Measurements from ENCODE around the gene ARAP1. TPM values are rescaled to one million over a fixed set of nuclear protein-coding genes. Genes with fewer than 3 reads are reported as not detected.

The ARAP1 gene
- total RNA-seq, 1 donor from 2014 or later, result 95.2 TPM

DNA sequence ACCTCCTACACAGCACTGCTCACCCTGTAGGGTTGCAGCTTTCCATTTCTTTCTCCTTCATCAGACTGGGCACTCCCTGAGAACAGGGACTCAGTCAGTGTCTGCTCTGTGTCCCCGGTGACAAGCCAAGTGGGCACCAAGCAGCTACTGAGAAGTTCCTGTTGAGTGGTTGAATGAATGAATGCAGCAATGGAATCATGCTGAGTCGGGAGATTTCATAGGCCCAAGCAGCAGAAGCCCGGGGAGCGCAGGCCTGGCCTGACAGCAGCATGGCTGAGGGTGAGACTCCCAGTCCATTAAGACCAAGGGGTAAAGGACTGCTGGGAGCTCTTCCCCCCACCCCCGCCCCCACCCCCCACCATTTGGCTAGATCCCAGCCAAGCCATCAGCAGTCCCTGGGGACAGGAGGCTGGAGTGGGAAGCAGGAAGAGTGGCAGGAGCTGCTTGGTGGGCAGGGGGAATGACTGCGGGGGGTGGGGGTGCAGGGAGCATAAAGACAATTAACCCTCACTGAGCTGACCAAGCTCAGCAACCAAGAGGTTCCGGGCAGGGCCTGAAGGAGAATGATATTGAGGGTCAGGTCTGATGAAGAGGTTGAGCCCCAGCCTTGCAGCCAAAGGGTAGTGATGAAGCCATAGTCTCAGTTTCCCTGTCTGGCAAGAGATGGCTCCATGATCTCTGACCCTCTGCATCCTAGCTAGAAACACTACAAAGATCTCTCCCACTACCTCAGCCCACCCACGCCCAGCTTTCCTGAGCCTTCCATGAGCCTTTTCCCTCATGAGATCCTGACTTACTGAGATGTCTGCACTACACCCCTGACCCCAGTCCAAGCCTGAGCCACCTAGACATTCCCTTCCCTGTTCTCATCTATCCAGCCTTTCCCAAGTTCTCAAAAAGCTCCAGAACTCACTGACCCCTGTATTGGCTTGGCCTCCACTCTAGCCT lies 80.8 kb downstream of the ARAP1 start:
- H3K9me3 Mint-ChIP-seq, result peaks cover 8% of the 10 kb centered on the region
- peaks cover 15% of the 10 kb centered on the region for H3K4me1 Mint-ChIP-seq (ENCODE audit: low read depth)
- H3K27me3 Mint-ChIP-seq (ENCODE audit: low read depth), result peaks cover 49% of the 10 kb centered on the region
- H3K4me3 Mint-ChIP-seq (ENCODE audit: low read depth), result no peak overlapping the region
- H3K36me3 Mint-ChIP-seq (ENCODE audit: low read depth), result no peaks in the 10 kb centered on the region
- no peak for DNase-seq (ENCODE audit: low spot score)
- H3K27ac Mint-ChIP-seq, result no peak overlapping the region
- intact Hi-C loops (cut with micrococcal nuclease), result no loop called here

GRCh38 chr11:72670041-72670440 lies 82.2 kb downstream of the ARAP1 start:
- H3K27me3 Mint-ChIP-seq (ENCODE audit: low read depth), result peaks cover 38% of the 10 kb centered on the region

GRCh38 chr11:72669527-72669926 lies 82.7 kb downstream of the ARAP1 start:
- Mint-ChIP-seq H3K4me1 (ENCODE audit: low read depth) (peaks cover 15% of the 10 kb centered on the region), H3K27ac (no peak overlapping the region), H3K4me3 (ENCODE audit: low read depth) (no peak overlapping the region), H3K36me3 (ENCODE audit: low read depth) (no peaks in the 10 kb centered on the region), H3K9me3 (peaks cover 8% of the 10 kb centered on the region), H3K27me3 (ENCODE audit: low read depth) (peaks cover 36% of the 10 kb centered on the region)
- intact Hi-C loops (cut with micrococcal nuclease), result no loop called here
- no peak for DNase-seq (ENCODE audit: low spot score)

More at GRCh38 chr11:72670041-72670440, 82.2 kb downstream of the ARAP1 start:
- intact Hi-C loops (cut with micrococcal nuclease), result no loop called here
- H3K4me1 Mint-ChIP-seq (ENCODE audit: low read depth), result peaks cover 15% of the 10 kb centered on the region
- H3K9me3 Mint-ChIP-seq, result peaks cover 8% of the 10 kb centered on the region
- no peaks in the 10 kb centered on the region for H3K36me3 Mint-ChIP-seq (ENCODE audit: low read depth)
- DNase-seq (ENCODE audit: low spot score), result no peak
- H3K4me3 Mint-ChIP-seq (ENCODE audit: low read depth), result no peak overlapping the region
- H3K27ac Mint-ChIP-seq, result no peak overlapping the region

- intact Hi-C loops (cut with micrococcal nuclease), result loop anchor here (1.0 kb wide), 1 partner anchor 18 kb away; no protein-coding TSS in a partner anchor
- peaks cover 15% of the 10 kb centered on the region for H3K4me1 Mint-ChIP-seq (ENCODE audit: low read depth)
- DNase-seq (ENCODE audit: low spot score), result peak; percentile 59
- H3K4me3 Mint-ChIP-seq (ENCODE audit: low read depth), result no peak overlapping the region
- H3K36me3 Mint-ChIP-seq (ENCODE audit: low read depth), result no peaks in the 10 kb centered on the region
- peaks cover 8% of the 10 kb centered on the region for H3K9me3 Mint-ChIP-seq
- peaks cover 30% of the 10 kb centered on the region for H3K27me3 Mint-ChIP-seq (ENCODE audit: low read depth)
- H3K27ac Mint-ChIP-seq, result no peak overlapping the region
Observed at GRCh38 chr11:72668629-72669347, 83.4 kb downstream of the ARAP1 start.

GRCh38 chr11:72665911-72666472 lies 86.2 kb downstream of the ARAP1 start:
- H3K4me1 Mint-ChIP-seq (ENCODE audit: low read depth), result peaks cover 10% of the 10 kb centered on the region
- intact Hi-C loops (cut with micrococcal nuclease), result no loop called here
- peaks cover 9% of the 10 kb centered on the region for H3K27me3 Mint-ChIP-seq (ENCODE audit: low read depth)
- no peak overlapping the region for H3K4me3 Mint-ChIP-seq (ENCODE audit: low read depth)
- H3K36me3 Mint-ChIP-seq (ENCODE audit: low read depth), result no peaks in the 10 kb centered on the region
- H3K27ac Mint-ChIP-seq, result no peak overlapping the region
- H3K9me3 Mint-ChIP-seq, result peaks cover 8% of the 10 kb centered on the region
- DNase-seq (ENCODE audit: low spot score), result no peak

DNA sequence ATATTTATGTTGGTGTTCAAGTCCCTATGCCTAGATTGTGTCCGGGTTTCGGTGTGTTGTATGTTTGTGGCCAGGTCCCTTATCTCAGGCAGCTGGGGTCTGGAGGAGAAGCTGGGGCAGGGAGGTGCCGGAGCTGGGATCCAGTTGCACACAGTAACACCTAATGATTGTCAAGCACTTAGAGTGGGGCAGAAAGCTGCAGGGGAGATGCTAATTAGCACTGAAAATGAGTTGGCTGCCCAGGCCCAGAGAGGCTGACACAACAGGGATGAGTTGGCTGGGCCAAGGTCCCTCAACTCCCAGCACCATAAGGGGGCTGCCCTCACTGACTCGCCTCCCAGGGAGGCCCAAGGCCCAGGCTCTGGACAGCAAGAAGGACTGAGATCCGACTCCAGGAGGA lies 90.2 kb downstream of the ARAP1 start:
- Mint-ChIP-seq H3K27ac (no peak overlapping the region), H3K9me3 (peaks cover 1% of the 10 kb centered on the region), H3K27me3 (ENCODE audit: low read depth) (peaks cover 12% of the 10 kb centered on the region), H3K4me3 (ENCODE audit: low read depth) (no peak overlapping the region), H3K36me3 (ENCODE audit: low read depth) (no peaks in the 10 kb centered on the region), H3K4me1 (ENCODE audit: low read depth) (no peaks in the 10 kb centered on the region)
- intact Hi-C loops (cut with micrococcal nuclease), result no loop called here
- DNase-seq (ENCODE audit: low spot score), result no peak

DNA sequence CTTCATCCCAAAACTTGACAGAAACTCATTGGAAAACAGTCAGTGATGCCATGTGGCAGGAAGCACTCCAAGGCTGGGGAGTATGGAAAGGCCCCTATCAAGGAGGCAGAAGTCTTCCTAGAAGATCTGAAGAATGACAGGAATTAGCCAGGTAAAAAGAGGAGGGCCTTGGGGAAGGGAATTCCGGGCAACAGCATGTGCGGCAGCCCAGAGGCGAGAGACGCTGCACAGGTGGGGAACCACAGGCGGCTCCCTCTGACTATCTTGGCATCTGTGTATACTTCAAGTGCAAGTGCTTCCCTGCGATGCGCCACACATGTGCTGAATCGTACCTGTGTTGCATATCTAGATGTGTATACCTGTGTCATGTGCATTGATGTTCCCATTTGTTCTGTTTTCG lies 90.7 kb downstream of the ARAP1 start:
- Mint-ChIP-seq H3K36me3 (ENCODE audit: low read depth) (no peaks in the 10 kb centered on the region), H3K4me1 (ENCODE audit: low read depth) (no peaks in the 10 kb centered on the region), H3K9me3 (no peaks in the 10 kb centered on the region), H3K4me3 (ENCODE audit: low read depth) (no peak overlapping the region), H3K27me3 (ENCODE audit: low read depth) (peaks cover 12% of the 10 kb centered on the region), H3K27ac (no peak overlapping the region)
- intact Hi-C loops (cut with micrococcal nuclease), result no loop called here
- no peak for DNase-seq (ENCODE audit: low spot score)

DNA sequence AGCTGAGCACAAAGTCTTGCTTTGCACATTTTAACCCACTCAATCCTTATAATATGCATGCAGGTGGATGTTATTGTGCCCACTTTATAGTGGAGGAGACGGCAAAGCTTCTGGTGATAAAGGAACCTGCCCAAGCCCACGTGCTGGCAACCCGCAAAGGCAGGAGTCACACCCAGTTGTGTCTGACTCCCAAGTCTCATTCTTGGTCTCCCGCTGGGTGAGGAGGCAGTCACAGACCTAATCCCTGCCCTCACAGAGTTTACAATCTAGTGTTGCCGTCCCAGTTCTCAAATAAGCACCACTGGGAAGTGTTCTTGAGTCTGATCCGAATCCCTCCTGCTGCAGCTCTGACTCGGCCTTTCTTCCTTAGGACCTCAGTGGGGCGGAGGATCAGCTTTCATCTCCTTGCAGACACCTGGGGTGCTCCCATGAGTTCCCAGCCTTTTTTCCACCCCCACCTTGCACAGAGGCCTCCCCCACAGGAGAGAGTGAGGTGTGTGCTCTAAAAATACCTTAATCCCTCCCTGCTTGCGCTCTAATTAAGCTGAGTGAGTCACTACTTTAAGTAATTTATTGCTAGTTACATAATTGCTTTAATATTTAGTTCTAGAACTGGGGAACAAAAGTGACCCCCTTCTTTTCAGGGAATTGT lies 93.1 kb downstream of the ARAP1 start:
- Mint-ChIP-seq H3K36me3 (ENCODE audit: low read depth) (no peaks in the 10 kb centered on the region), H3K4me1 (ENCODE audit: low read depth) (no peaks in the 10 kb centered on the region), H3K27me3 (ENCODE audit: low read depth) (peaks cover 10% of the 10 kb centered on the region), H3K27ac (no peak overlapping the region), H3K4me3 (ENCODE audit: low read depth) (no peak overlapping the region), H3K9me3 (no peaks in the 10 kb centered on the region)
- DNase-seq (ENCODE audit: low spot score), result no peak
- intact Hi-C loops (cut with micrococcal nuclease), result no loop called here

GRCh38 chr11:72657411-72658100 lies 94.7 kb downstream of the ARAP1 start:
- intact Hi-C loops (cut with micrococcal nuclease), result no loop called here
- H3K4me3 Mint-ChIP-seq (ENCODE audit: low read depth), result no peak overlapping the region
- no peaks in the 10 kb centered on the region for H3K36me3 Mint-ChIP-seq (ENCODE audit: low read depth)
- H3K27me3 Mint-ChIP-seq (ENCODE audit: low read depth), result peaks cover 7% of the 10 kb centered on the region
- DNase-seq (ENCODE audit: low spot score), result no peak
- no peaks in the 10 kb centered on the region for H3K9me3 Mint-ChIP-seq
- no peaks in the 10 kb centered on the region for H3K4me1 Mint-ChIP-seq (ENCODE audit: low read depth)
- no peak overlapping the region for H3K27ac Mint-ChIP-seq

DNA sequence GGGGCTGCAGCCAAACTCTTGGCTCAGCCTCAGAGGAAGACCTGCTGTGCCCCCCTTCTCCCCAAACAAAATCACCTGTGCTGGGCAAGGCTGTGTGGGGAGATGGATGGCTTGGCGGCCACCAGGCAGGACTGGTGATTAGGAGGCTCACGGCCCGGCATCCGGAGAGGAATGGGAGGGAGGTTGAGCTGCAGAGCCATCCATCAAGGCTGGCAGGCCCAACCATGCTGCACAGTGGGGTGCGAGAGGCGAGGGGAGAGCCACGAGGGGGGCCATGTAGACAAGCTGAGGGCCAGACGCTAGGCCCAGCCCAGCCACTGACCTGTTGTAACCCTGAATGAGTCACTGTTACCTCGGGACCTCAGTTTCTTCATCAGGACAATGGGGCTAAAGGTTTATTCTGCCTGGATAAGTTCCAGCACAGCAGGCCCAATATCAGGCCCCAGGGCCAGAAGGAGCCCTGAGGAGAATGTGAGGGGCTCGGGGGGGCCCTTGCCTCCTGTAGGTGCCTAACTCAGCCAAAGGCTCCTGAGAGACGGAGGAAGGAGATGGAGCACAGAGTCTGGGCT lies 96.2 kb downstream of the ARAP1 start:
- intact Hi-C loops (cut with micrococcal nuclease), result no loop called here
- H3K4me3 Mint-ChIP-seq (ENCODE audit: low read depth), result no peak overlapping the region
- no peaks in the 10 kb centered on the region for H3K36me3 Mint-ChIP-seq (ENCODE audit: low read depth)
- H3K27ac Mint-ChIP-seq, result no peak overlapping the region
- no peaks in the 10 kb centered on the region for H3K9me3 Mint-ChIP-seq
- peaks cover 7% of the 10 kb centered on the region for H3K27me3 Mint-ChIP-seq (ENCODE audit: low read depth)
- DNase-seq (ENCODE audit: low spot score), result no peak
- no peaks in the 10 kb centered on the region for H3K4me1 Mint-ChIP-seq (ENCODE audit: low read depth)

DNA sequence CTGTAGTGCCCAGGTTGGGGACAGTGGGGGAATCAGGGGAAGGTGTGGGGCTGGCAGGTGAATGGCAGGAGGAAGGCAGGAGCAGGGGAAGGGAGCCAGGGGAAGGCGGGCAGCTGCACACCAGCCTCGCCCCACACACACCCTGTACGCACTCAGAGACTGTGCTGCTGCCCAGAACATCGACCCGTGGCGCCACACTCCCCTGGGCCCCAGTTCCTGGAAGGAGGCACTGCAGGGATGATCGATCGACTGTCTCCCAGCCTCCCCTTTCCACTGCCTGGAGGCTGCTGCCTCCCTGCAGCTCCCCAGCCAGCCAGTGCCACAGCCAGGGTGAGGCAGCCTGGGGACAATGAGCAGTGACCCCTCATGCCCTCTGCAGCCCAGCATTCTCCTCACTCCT lies 97.2 kb downstream of the ARAP1 start:
- no peaks in the 10 kb centered on the region for H3K4me1 Mint-ChIP-seq (ENCODE audit: low read depth)

DNA sequence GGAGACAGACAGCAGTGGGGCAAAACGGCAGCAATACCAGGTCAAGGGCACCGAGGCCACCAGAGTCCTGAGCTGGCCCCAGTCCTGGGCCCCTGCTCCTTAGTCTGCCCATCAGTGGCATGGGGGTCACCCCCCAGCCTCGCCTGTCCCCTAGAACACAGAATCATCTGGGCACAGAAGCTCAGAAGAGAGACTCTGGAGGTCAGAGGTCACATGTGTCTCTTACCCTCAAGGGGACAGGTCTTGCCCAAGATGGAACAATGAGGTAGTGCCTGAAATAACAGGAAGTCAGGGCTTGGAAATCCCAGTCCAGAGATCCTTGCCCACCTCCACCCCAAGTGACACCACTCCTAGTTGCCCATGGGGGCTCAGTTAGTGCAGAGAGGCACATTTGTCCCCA lies 98.6 kb downstream of the ARAP1 start:
- no peak for DNase-seq (ENCODE audit: low spot score)
- H3K9me3 Mint-ChIP-seq, result no peaks in the 10 kb centered on the region
- intact Hi-C loops (cut with micrococcal nuclease), result no loop called here
- H3K27ac Mint-ChIP-seq, result no peak overlapping the region
- no peak overlapping the region for H3K4me3 Mint-ChIP-seq (ENCODE audit: low read depth)
- peaks cover 1% of the 10 kb centered on the region for H3K27me3 Mint-ChIP-seq (ENCODE audit: low read depth)
- H3K4me1 Mint-ChIP-seq (ENCODE audit: low read depth), result no peaks in the 10 kb centered on the region
- no peaks in the 10 kb centered on the region for H3K36me3 Mint-ChIP-seq (ENCODE audit: low read depth)

More for the DNA sequence above, 97.2 kb downstream of the ARAP1 start:
- no peak overlapping the region for H3K4me3 Mint-ChIP-seq (ENCODE audit: low read depth)
- H3K27me3 Mint-ChIP-seq (ENCODE audit: low read depth), result peaks cover 5% of the 10 kb centered on the region
- intact Hi-C loops (cut with micrococcal nuclease), result no loop called here
- DNase-seq (ENCODE audit: low spot score), result no peak
- H3K36me3 Mint-ChIP-seq (ENCODE audit: low read depth), result no peaks in the 10 kb centered on the region
- H3K9me3 Mint-ChIP-seq, result no peaks in the 10 kb centered on the region
- H3K27ac Mint-ChIP-seq, result no peak overlapping the region

Data from activated T-helper 2 cell treated with anti-CD3 and anti-CD28 coated beads, Interferon-gamma antibody, Interleukin-2, Interleukin-4, amounts not matched to agents 10 μg/mL and 5 μg/mL and 100 μg/mL, durations not matched to agents 14 hours and 24 hours and 36 hours (primary cell).